Kidney epithelial cell (primary cell): ENCODE results near the gene MAML2. TPM values are rescaled to one million over a fixed set of nuclear protein-coding genes. Genes with fewer than 3 reads are reported as not detected.

ENCODE experiments used
- DNase-seq: peaks from one replicate; pipeline ENCODE4 v3.0.0-alpha.2; 2010; ENCODE audit warnings: low read depth
- H3K27me3 ChIP-seq: 2 replicates; pipeline ENCODE4 v1.6.0; 2011; ENCODE audit warnings: low read length; ENCODE audit not compliant: control insufficient read depth, insufficient read depth
- H3K36me3 ChIP-seq: 2 replicates; pipeline ENCODE4 v1.5.1; 2011; ENCODE audit warnings: low read length; ENCODE audit not compliant: control insufficient read depth, insufficient read depth
- H3K4me3 ChIP-seq: 2 replicates; pipeline ENCODE4 v1.5.1; 2011; ENCODE audit warnings: low read depth, mild to moderate bottlenecking, control low read depth, low read length
- total RNA-seq: library from RNA; depleted of rRNA; stranded (reverse); fragments of >200 nt; gene quantifications from 2 replicates; pipeline ENCODE4 v1.2.3, GENCODE V29; 2015
- TF ChIP-seq, protein P1 (sequence below): IDR thresholded peaks from 2 replicates; pipeline ENCODE4 v1.5.1; 2011; ENCODE audit warnings: mild to moderate bottlenecking, moderate library complexity, low read length, control low read depth, inconsistent platforms; ENCODE audit not compliant: insufficient read depth, poor library complexity, severe bottlenecking

The MAML2 gene
- total RNA-seq, 1 donor from 2014 or later, result 12.3 TPM

DNA sequence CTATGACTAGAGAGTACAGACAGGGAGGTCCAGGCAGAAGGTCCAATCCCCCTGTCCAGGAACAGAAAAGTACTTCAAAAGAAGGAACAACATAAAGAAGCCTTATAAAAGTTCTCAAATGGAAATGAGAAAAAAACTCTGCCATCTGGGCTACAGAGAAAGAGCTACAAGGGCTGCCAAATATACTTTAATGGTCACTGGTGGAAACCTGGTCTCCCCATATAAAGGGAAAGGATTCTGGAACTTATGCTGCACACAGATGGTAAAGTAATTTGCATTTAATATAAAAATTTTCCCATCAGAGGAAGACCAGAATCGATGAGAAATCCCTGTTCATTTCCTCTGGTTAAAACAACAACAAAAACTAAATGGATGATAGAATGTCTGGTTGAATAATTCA is 299.7 kb downstream of the MAML2 start:
- Histone ChIP-seq H3K4me3 (no peak overlapping the region), H3K27me3 (no peaks in the 10 kb centered on the region), H3K36me3 (no peaks in the 10 kb centered on the region)
- DNase-seq, result no peak
- TF ChIP-seq, protein P1, sequence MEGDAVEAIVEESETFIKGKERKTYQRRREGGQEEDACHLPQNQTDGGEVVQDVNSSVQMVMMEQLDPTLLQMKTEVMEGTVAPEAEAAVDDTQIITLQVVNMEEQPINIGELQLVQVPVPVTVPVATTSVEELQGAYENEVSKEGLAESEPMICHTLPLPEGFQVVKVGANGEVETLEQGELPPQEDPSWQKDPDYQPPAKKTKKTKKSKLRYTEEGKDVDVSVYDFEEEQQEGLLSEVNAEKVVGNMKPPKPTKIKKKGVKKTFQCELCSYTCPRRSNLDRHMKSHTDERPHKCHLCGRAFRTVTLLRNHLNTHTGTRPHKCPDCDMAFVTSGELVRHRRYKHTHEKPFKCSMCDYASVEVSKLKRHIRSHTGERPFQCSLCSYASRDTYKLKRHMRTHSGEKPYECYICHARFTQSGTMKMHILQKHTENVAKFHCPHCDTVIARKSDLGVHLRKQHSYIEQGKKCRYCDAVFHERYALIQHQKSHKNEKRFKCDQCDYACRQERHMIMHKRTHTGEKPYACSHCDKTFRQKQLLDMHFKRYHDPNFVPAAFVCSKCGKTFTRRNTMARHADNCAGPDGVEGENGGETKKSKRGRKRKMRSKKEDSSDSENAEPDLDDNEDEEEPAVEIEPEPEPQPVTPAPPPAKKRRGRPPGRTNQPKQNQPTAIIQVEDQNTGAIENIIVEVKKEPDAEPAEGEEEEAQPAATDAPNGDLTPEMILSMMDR, result no peak

DNA sequence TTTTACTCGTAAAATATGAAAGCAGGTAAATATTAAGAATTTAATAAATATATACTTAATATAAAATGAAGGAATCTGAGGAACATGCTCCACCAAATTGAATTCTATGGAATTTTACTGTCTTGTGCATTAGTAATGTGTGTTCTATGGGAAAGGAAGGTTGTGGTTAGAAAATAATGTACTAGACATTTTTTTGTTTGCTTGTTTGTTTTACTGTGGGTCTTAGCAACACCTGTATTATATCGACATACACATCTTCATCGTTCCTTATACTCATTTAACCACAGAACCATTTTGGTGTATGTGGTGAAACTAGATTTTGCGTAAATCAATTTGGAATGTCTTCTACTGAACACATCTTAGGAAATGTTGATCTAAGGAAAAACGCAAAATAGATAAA is 304.9 kb downstream of the MAML2 start:
- Histone ChIP-seq H3K4me3 (no peak overlapping the region), H3K36me3 (no peaks in the 10 kb centered on the region), H3K27me3 (no peaks in the 10 kb centered on the region)
- DNase-seq, result no peak
- TF ChIP-seq, protein P1, result no peak

- Histone ChIP-seq H3K4me3 (no peak overlapping the region), H3K27me3 (no peaks in the 10 kb centered on the region), H3K36me3 (no peaks in the 10 kb centered on the region)
- DNase-seq, result no peak
- TF ChIP-seq, protein P1, result peak; percentile 24
Measured at GRCh38 chr11:96037405-96037949, 305.5 kb downstream of the MAML2 start.

GRCh38 chr11:96036863-96037262 is 306.1 kb downstream of the MAML2 start:
- Histone ChIP-seq H3K36me3 (no peaks in the 10 kb centered on the region), H3K4me3 (no peak overlapping the region), H3K27me3 (no peaks in the 10 kb centered on the region)
- no peak for DNase-seq
- TF ChIP-seq, protein P1, result no peak

- no peaks in the 10 kb centered on the region for H3K27me3 ChIP-seq
- H3K4me3 ChIP-seq, result no peak overlapping the region
- TF ChIP-seq, protein P1, result no peak
- no peaks in the 10 kb centered on the region for H3K36me3 ChIP-seq
- no peak for DNase-seq
Measured at GRCh38 chr11:96035740-96036078, 307.3 kb downstream of the MAML2 start.

- TF ChIP-seq, protein P1, result no peak
- H3K36me3 ChIP-seq, result no peaks in the 10 kb centered on the region
- H3K4me3 ChIP-seq, result no peak overlapping the region
- no peaks in the 10 kb centered on the region for H3K27me3 ChIP-seq
- DNase-seq, result no peak
Measured at GRCh38 chr11:96035031-96035739, 307.8 kb downstream of the MAML2 start.
